Stimulated activated CD4-positive, alpha-beta T cell treated with anti-CD3 and anti-CD28 coated beads, Interleukin-1b, Interleukin-23, amount 100 ng/mL, for 48 hours (primary cell): ENCODE data around the gene PPP1R7.
"Not testable (repeated sequence)": the region's sequence is repeated elsewhere in the genome, so short reads cannot be mapped to it uniquely, and the experiment has no call there.

Experiments
- DNase-seq: peaks from one replicate; pipeline ENCODE4 v3.0.0-alpha.2; 2020

Gene PPP1R7, protein sequence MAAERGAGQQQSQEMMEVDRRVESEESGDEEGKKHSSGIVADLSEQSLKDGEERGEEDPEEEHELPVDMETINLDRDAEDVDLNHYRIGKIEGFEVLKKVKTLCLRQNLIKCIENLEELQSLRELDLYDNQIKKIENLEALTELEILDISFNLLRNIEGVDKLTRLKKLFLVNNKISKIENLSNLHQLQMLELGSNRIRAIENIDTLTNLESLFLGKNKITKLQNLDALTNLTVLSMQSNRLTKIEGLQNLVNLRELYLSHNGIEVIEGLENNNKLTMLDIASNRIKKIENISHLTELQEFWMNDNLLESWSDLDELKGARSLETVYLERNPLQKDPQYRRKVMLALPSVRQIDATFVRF

DNA sequence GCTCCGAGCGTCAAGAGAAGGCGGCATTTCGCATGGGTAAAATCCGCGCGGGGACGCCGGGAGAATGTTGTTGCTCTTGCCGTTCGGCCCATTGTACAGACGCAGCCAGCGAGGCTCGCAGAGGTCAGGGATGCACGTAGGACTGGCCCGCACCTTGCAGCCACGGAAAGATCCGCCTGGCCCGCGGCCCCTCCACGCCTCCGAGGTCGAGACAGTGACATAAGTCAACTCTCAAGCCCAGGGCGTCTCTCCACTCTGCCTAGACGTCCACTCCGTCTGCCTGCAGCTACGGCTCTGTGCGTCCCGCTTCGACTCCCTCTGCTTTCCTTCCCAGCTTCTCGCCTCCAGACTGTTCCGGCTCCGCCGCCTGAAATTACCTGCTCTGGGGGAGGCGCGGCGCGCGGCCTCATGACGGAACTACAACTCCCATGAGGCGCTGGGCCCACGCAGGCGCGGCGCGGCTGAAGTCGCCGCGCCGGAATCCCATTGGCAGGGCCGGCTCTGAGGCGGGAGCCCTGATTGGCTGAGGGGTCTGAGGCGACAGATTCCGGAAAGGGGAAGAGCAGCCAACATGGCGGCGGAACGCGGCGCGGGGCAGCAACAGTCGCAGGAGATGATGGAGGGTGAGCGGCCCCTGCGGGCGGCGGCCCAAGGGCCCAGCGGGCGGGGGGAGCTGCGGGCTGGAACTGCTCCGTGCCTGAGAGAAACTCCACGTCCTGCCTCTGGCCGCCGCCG, at the start of gene PPP1R7:
Gene PPP1R7, plus strand, starts transcription at position 543 of the 735 bp plus-strand sequence. Its CDS starts 29 bp downstream, at position 572.
- DNase-seq = peak; percentile 96

GRCh38 chr2:241102239-241102803, 47.9 kb upstream of the PPP1R7 start, which contains the start of gene MTERF4:
Gene MTERF4, minus strand, starts transcription at chr2:241102287. Its CDS starts 14 bp downstream, at chr2:241102273.
- DNase-seq = peak; percentile 91

DNA sequence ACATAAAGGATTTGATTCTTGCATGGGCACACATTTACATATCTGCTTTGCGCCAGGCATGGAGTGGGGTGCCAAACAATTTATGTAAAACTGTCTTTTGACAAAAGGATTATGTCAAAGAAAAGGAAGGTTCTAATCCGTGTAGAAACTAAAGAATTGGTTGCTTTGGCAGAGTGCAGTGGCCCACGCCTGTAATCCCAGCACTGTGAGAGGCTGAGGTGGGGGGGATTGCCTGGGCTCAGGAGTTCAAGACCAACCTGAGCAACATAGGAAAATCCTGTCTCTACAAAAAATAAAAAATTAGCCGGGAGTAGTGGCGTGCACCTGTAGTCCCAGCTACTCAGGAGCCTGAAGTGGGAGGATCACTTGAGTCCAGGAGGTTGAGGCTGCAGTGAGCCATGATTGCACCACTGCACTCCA, 47.1 kb upstream of the PPP1R7 start:
- no peak for DNase-seq

DNA sequence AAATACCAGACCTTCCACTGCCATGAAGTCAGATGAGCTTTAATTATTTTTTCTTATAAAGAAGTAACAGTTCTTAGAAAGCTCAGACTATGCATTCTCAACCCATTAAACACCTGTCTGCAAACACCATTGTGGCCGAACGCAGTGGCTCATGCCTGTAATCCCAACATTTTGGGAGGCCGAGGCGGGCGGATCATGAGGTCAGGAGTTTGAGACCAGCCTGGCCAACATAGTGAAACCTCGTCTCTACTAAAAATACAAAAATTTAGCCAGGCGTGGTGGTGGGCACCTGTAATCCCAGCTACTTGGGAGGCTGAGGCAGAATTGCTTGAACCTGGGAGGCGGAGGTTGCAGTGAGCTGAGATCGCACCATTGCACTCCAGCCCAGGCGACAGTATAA, 45.7 kb upstream of the PPP1R7 start:
- not testable (repeated sequence) for DNase-seq

DNA sequence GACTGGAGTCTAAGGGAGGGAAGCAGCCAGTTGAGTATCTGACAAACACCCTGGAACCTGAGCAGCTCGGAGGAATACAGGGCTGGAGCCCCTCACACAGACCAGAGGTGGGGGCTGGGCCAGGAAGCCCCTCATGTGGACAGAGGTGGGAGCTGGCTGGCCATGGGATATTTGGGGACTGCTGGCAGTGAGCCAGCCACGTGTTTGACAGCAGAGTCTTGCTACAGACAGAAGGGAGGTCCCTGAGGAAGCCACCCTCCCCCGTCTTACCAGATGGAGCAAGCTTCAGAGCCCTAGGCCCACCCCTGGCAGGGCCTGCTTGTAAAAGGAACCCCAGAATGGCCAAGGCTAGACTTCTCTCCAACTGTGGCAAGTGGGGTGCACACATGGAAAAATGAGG, 44.6 kb upstream of the PPP1R7 start:
- no peak for DNase-seq

GRCh38 chr2:241107031-241107783, 43.1 kb upstream of the PPP1R7 start:
- DNase-seq = no peak

DNA sequence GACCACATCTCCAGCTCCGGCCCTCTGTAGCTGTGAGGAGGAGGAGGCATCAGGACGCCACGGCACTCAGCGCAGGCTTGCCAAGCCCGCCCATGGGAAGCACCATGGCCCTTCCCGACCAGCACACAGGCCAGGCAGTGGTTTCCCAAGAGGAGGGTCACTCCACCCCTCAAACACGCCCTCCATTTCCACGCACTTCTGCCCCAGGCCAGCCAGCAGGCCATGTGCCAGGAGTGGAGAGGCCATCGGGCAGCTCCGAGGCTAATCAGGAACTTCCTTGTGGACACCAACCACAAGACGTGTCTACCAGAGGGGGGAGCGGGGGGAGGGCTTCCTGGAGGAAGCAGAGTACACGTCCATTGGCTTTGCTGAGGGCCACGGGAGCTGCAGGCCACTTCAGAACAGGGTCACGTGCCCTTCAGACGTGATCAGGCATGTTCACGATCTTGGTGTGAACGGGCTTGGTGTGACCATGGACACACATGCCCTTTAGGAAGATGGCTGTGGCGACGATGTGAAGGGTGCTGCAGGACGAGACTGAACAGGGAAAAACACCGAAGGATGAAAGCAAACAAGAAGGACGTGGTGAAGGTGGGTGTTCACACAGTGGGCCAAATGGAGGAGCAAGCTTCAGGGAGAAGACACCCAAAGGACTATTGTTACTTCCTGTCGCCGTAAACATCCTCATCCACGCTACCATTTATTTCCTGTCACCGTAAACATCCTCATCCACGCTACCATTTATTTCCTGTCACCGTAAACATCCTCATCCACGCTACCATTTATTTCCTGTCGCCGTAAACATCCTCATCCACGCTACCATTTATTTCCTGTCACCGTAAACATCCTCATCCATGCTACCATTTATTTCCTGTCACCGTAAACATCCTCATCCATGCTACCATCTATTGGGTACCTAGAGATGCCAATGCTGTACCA, 41.7 kb upstream of the PPP1R7 start:
- no peak for DNase-seq

DNA sequence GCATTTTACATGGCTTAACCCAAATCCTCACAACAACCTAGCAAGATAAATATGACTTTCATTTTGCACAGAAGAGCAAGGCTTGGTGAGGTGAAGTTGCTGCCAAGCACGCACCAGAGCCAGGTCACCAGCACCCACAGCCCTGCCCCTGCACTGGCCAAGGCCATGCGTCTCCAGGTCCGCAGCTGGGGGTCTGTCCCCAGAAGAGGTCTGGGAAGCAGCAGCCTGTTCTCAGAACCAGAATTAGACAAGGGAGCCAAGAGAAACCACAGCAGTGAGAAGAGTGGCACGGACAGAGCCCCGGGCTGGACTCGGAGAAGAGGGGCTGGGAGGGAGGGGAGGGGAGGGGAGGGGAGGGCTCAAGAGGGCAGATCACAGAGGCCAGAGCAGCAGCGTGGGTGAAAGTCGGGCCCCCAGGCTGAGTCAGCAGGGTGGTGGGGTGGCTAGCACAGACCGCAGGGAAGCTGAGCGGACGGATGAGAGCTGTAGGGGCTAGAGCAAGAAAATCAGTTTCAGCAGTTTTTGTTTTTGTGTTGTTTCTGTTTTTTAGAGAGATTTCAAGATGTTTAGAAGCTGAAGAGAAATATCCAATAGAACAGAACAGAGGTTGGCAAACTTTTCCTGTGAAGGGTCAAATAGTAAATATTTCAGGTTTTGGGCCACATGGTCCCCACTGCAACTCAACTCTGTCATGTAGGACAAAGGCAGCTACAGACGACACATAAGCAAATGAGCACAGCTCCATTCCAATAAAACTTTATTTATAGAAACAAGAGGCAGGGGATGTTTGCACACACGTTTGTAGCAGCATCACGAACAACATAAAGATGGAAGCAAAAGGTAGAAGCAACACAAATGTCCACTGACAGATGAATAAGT, 40.8 kb upstream of the PPP1R7 start:
- no peak for DNase-seq

- no peak for DNase-seq
Measured at GRCh38 chr2:241110089-241110606, 40.1 kb upstream of the PPP1R7 start.

- no peak for DNase-seq
Measured at GRCh38 chr2:241110607-241111439, 39.4 kb upstream of the PPP1R7 start.

DNA sequence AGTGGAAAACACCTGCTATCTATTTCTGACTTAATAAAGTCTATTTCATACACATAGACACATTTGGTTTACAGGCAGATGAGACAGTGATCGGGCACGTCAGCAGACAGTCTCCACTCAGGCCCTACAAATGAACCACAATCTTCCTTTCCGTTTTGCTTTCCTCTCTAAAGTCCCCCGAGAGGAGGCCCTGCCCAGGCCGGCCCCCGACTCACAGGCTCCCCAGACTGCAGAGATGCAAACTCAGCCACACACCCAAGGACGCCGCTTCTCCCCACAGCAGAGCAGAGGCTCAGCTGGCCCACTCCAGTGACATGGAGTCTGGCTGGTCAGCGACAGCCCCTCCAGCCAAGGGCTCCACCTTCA, 38.8 kb upstream of the PPP1R7 start:
- no peak for DNase-seq

- no peak for DNase-seq
Measured at GRCh38 chr2:241112046-241112445, 38.2 kb upstream of the PPP1R7 start.

- DNase-seq = peak; percentile 63
Measured at GRCh38 chr2:241112592-241112991, 37.7 kb upstream of the PPP1R7 start.

GRCh38 chr2:241114836-241115235, 35.4 kb upstream of the PPP1R7 start:
- no peak for DNase-seq

GRCh38 chr2:241115361-241115760, 34.9 kb upstream of the PPP1R7 start:
- no peak for DNase-seq

DNA sequence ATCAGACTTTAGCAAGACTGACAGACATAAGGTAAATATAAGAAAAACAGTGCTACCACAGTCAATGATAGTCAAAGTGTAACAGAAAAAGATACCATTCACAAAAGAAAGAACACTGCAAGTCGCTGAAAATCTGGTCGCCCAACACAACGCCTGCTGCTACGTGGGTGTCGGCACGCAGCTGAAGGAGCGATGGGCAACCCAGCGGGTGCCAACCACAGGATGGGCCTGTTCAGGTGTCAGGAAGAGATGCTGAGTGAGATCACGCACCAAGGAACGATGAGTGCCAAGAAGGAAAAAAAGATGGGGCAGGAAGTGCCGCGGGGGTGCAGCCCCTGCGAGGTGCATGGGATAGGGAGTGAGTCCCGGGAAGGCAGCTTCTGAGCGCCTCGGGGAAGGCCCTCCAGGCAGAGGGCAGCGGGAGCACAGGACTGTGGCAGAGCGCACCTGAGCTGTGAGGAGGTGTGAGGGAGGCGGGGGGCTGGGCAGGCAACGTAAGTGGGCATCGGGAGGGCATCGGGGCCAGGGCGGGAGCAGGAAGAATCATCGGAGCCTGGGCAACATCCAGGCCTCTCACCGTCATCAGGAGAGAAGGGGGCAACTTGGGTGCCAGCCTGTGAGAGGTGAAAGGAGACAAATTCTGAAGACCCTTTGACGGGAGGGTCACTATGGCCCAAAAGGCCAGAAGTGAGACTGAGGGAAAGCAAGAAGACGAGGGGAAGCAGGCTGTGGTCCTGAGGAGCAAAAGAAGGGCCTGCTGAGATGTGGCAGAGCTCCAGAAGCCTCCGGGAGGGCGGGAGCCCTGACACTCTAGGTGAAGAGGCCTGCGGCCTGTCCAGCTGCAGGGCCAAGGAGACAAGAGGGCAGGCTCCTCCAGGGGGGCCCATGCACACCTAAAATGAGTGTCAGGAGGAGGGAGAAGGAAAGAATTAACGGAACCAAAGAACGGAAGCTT, 33.4 kb upstream of the PPP1R7 start:
- no peak for DNase-seq

DNA sequence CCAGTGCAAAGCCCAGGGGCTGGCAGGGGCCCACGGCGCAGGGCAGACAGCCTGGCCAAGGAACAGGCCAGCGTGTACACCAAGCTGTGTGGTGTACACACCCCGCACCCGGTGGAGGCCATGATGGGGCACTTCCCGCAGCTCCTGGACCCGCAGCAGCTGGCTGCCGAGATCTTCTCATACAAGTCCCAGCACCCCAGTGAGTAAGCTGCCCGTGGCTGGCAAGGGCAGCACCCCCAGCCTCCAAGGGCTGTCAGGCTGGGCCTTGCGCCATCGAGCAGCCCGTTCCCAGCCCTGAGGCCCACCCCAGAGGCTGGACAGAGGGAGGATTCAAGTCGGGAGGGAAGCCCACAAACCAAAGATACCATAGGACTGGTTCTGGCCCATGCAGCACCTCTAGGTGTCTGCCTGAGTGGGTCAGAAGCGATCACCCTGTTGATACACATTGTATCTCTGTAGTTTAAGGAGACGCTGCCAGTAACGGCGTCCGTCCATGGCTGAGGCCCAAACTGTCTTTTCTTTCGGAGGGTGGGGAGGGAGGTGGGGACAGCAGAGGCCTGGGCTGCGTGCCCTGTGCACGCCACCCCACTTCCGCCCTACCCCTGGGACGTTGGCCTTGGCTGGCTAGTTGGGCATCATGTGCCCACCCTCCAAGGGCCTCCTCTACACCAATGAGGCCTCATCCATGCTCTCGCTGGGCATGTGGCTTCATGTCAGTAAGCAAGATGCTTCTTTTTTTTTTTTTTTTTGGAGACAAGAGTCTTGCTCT, 31.3 kb upstream of the PPP1R7 start:
- DNase-seq = no peak

DNA sequence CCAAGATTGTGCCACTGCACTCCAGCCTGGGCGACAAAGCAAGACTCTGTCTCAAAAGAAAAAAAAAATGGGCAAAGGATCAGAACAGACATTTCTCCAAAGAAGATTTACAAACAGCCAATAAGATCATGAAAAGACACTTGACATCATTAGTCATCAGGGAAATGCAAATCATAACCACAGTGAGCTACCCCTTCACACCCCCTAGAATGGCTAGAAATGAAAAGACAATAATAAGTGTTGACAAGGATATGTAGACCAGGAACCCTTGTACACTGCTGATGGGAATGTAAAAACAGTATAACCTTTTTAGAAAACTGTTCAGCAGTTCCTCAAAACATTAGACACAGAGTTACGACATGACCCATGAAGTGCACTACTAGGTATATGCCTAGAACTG, 29.8 kb upstream of the PPP1R7 start:
- DNase-seq = no peak
